ENCODE data around the gene SYMPK.

The SYMPK gene

GRCh38 chr19:45885556-45886426 lies 22.8 kb upstream of the SYMPK start, which contains the start of gene IRF2BP1:
IRF2BP1 (minus strand) TSS chr19:45886141; CDS start chr19:45885774, 367 bp downstream.
- H3K4me3 ChIP-seq (ENCODE audit: insufficient read depth, low read depth, low read length, poor library complexity, severe bottlenecking): peak within 1 kb of the TSS; percentile 67
- peak within 1 kb of the TSS; percentile 72 for H3K27ac ChIP-seq (ENCODE audit: insufficient read depth, low read length, poor library complexity, severe bottlenecking)
- peak; percentile 80 to 88 (median 84) for DNase-seq
- no peaks in the 10 kb centered on the region for H3K27me3 ChIP-seq (replicated peaks; ENCODE audit: control insufficient read depth, insufficient read depth, low read length, poor library complexity, severe bottlenecking)
- H3K4me1 ChIP-seq (ENCODE audit: control insufficient read depth, insufficient read depth, low read length, poor library complexity, severe bottlenecking): peaks cover 37% of the 10 kb centered on the region
- H3K36me3 ChIP-seq (ENCODE audit: control insufficient read depth, insufficient read depth, low read length): no peaks in the 10 kb centered on the region
- H3K9me3 ChIP-seq (ENCODE audit: control insufficient read depth, low read length): no peaks in the 10 kb centered on the region

GRCh38 chr19:45884682-45885555 lies 22.0 kb upstream of the SYMPK start:
- Histone ChIP-seq H3K4me1 (ENCODE audit: control insufficient read depth, insufficient read depth, low read length, poor library complexity, severe bottlenecking) (peaks cover 37% of the 10 kb centered on the region), H3K36me3 (ENCODE audit: control insufficient read depth, insufficient read depth, low read length) (no peaks in the 10 kb centered on the region), H3K9me3 (ENCODE audit: control insufficient read depth, low read length) (no peaks in the 10 kb centered on the region), H3K27ac (ENCODE audit: insufficient read depth, low read length, poor library complexity, severe bottlenecking) (peak overlapping the region; percentile 72), H3K27me3 (replicated peaks; ENCODE audit: control insufficient read depth, insufficient read depth, low read length, poor library complexity, severe bottlenecking) (no peaks in the 10 kb centered on the region), H3K4me3 (ENCODE audit: insufficient read depth, low read depth, low read length, poor library complexity, severe bottlenecking) (peak overlapping the region; percentile 67)
- DNase-seq: no peak

- DNase-seq: no peak
- H3K9me3 ChIP-seq (ENCODE audit: control insufficient read depth, low read length): no peaks in the 10 kb centered on the region
- no peaks in the 10 kb centered on the region for H3K36me3 ChIP-seq (ENCODE audit: control insufficient read depth, insufficient read depth, low read length)
- H3K4me1 ChIP-seq (ENCODE audit: control insufficient read depth, insufficient read depth, low read length, poor library complexity, severe bottlenecking): peaks cover 37% of the 10 kb centered on the region
- H3K4me3 ChIP-seq (ENCODE audit: insufficient read depth, low read depth, low read length, poor library complexity, severe bottlenecking): no peak overlapping the region
- H3K27me3 ChIP-seq (replicated peaks; ENCODE audit: control insufficient read depth, insufficient read depth, low read length, poor library complexity, severe bottlenecking): no peaks in the 10 kb centered on the region
- H3K27ac ChIP-seq (ENCODE audit: insufficient read depth, low read length, poor library complexity, severe bottlenecking): no peak overlapping the region
These were observed 21.1 kb upstream of the SYMPK start for GRCh38 chr19:45883881-45884681.

GRCh38 chr19:45883586-45883880 lies 20.6 kb upstream of the SYMPK start:
- no peak for DNase-seq
- no peaks in the 10 kb centered on the region for H3K9me3 ChIP-seq (ENCODE audit: control insufficient read depth, low read length)
- H3K4me3 ChIP-seq (ENCODE audit: insufficient read depth, low read depth, low read length, poor library complexity, severe bottlenecking): no peak overlapping the region
- H3K36me3 ChIP-seq (ENCODE audit: control insufficient read depth, insufficient read depth, low read length): no peaks in the 10 kb centered on the region
- no peak overlapping the region for H3K27ac ChIP-seq (ENCODE audit: insufficient read depth, low read length, poor library complexity, severe bottlenecking)
- no peaks in the 10 kb centered on the region for H3K27me3 ChIP-seq (replicated peaks; ENCODE audit: control insufficient read depth, insufficient read depth, low read length, poor library complexity, severe bottlenecking)
- H3K4me1 ChIP-seq (ENCODE audit: control insufficient read depth, insufficient read depth, low read length, poor library complexity, severe bottlenecking): peaks cover 37% of the 10 kb centered on the region

GRCh38 chr19:45882652-45883585 lies 20.0 kb upstream of the SYMPK start:
- H3K4me1 ChIP-seq (ENCODE audit: control insufficient read depth, insufficient read depth, low read length, poor library complexity, severe bottlenecking): peaks cover 37% of the 10 kb centered on the region
- H3K4me3 ChIP-seq (ENCODE audit: insufficient read depth, low read depth, low read length, poor library complexity, severe bottlenecking): peak overlapping the region; percentile 24
- no peaks in the 10 kb centered on the region for H3K36me3 ChIP-seq (ENCODE audit: control insufficient read depth, insufficient read depth, low read length)
- DNase-seq: peak; percentile 66 to 73 (median 71)
- H3K27ac ChIP-seq (ENCODE audit: insufficient read depth, low read length, poor library complexity, severe bottlenecking): no peak overlapping the region
- no peaks in the 10 kb centered on the region for H3K9me3 ChIP-seq (ENCODE audit: control insufficient read depth, low read length)
- no peaks in the 10 kb centered on the region for H3K27me3 ChIP-seq (replicated peaks; ENCODE audit: control insufficient read depth, insufficient read depth, low read length, poor library complexity, severe bottlenecking)

GRCh38 chr19:45881909-45882528 lies 19.1 kb upstream of the SYMPK start:
- H3K27ac ChIP-seq (ENCODE audit: insufficient read depth, low read length, poor library complexity, severe bottlenecking): no peak overlapping the region
- H3K4me3 ChIP-seq (ENCODE audit: insufficient read depth, low read depth, low read length, poor library complexity, severe bottlenecking): no peak overlapping the region
- peaks cover 35% of the 10 kb centered on the region for H3K4me1 ChIP-seq (ENCODE audit: control insufficient read depth, insufficient read depth, low read length, poor library complexity, severe bottlenecking)
- no peaks in the 10 kb centered on the region for H3K9me3 ChIP-seq (ENCODE audit: control insufficient read depth, low read length)
- no peaks in the 10 kb centered on the region for H3K27me3 ChIP-seq (replicated peaks; ENCODE audit: control insufficient read depth, insufficient read depth, low read length, poor library complexity, severe bottlenecking)
- H3K36me3 ChIP-seq (ENCODE audit: control insufficient read depth, insufficient read depth, low read length): no peaks in the 10 kb centered on the region
- DNase-seq: no peak

GRCh38 chr19:45881082-45881908 lies 18.3 kb upstream of the SYMPK start:
- H3K4me3 ChIP-seq (ENCODE audit: insufficient read depth, low read depth, low read length, poor library complexity, severe bottlenecking): no peak overlapping the region
- H3K9me3 ChIP-seq (ENCODE audit: control insufficient read depth, low read length): no peaks in the 10 kb centered on the region
- H3K27ac ChIP-seq (ENCODE audit: insufficient read depth, low read length, poor library complexity, severe bottlenecking): no peak overlapping the region
- H3K4me1 ChIP-seq (ENCODE audit: control insufficient read depth, insufficient read depth, low read length, poor library complexity, severe bottlenecking): peaks cover 37% of the 10 kb centered on the region
- no peaks in the 10 kb centered on the region for H3K27me3 ChIP-seq (replicated peaks; ENCODE audit: control insufficient read depth, insufficient read depth, low read length, poor library complexity, severe bottlenecking)
- H3K36me3 ChIP-seq (ENCODE audit: control insufficient read depth, insufficient read depth, low read length): no peaks in the 10 kb centered on the region
- DNase-seq: no peak

- DNase-seq: no peak
- no peaks in the 10 kb centered on the region for H3K9me3 ChIP-seq (ENCODE audit: control insufficient read depth, low read length)
- no peak overlapping the region for H3K4me3 ChIP-seq (ENCODE audit: insufficient read depth, low read depth, low read length, poor library complexity, severe bottlenecking)
- no peaks in the 10 kb centered on the region for H3K36me3 ChIP-seq (ENCODE audit: control insufficient read depth, insufficient read depth, low read length)
- H3K27me3 ChIP-seq (replicated peaks; ENCODE audit: control insufficient read depth, insufficient read depth, low read length, poor library complexity, severe bottlenecking): no peaks in the 10 kb centered on the region
- H3K27ac ChIP-seq (ENCODE audit: insufficient read depth, low read length, poor library complexity, severe bottlenecking): no peak overlapping the region
- H3K4me1 ChIP-seq (ENCODE audit: control insufficient read depth, insufficient read depth, low read length, poor library complexity, severe bottlenecking): peaks cover 30% of the 10 kb centered on the region
These were observed 17.0 kb upstream of the SYMPK start for GRCh38 chr19:45879971-45880370.

Data from effector memory CD4-positive, alpha-beta T cell (primary cell).